OCI-M2 (cell line): Measurements from ENCODE around the gene ANKRD33.

Experiments
- DNase-seq: peaks from one replicate; lab custom pipeline; 2025; ENCODE audit not compliant: unreplicated experiment; lab: John Stamatoyannopoulos, UW

The ANKRD33 gene

DNA sequence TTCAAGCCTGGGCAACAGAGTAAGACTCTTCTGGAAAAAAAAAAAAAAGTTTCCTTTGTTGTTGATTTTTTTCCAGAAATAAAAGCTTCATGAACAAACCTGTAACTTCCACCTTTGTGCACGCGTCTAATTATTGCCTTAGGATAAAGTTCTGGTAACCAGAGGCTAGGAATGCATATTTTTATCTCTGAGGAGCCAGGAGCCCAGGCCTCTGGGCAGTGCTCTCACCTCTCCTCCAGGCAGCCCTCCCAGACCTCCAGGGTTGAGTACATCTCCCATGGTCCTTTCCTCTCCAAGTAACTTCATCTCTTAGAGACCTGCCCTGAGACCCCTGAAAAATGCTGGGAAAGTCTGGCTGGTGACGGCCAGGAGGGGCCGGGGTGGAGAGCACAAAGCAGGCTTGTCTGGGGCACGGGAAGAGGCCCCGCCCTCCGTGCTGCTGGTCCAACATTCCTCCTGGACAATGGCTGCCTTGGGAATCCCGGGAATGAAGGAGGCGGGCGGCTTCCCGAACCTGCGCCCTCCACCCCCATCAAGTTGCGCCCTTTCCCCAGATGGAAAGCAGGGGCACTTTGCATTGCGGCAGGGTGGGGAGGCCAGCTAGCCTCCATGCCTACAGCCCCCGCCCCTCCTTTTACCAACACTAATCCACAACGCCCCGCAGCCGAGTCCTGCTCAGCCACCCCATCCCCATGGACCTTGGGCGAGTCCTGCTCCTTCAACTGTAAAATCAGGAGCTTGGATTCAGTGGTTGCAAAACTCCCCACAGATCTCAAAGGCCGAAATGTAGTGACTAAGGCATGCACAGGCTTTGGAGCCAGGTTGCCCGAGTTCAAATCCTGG is 32.1 kb upstream of the ANKRD33 start:
- no peak for DNase-seq

DNA sequence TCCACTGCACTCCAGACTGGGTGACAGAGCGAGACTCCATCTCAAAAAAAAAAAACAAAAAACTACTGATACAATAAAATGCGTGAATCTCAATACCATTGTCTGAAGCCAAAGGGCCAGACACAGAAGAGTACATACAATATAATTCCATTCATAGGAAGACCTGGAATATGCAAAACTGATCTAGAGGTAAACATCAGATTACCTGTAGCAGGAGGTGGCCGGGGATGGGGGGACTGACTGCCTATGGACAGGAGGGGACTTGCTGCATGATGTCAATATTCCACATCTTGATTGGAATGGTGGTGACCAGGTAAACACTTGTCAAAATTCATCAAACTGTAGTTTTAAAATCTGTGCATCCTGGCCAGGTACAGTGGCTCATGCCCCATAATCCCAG is 26.9 kb upstream of the ANKRD33 start:
- DNase-seq: no peak

DNA sequence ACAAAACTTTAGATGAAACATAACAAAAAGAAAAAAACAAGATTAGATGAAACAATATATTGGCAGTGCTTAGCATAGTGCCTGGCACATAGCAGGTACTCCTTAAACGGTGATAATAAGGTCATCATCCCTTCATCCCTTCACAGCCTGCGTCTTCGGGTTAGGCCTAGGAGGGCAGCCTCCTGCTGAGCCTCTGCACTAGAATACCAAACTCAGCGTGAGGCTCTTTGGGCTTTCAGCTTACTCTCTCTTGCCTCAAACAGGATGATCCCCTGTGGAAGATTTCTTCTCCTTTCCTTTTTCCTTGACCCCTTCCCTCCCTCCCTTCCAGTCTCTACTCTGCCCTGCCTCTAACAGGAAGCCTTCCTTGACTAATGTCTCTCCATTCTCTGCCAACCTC is 25.0 kb upstream of the ANKRD33 start:
- no peak for DNase-seq

DNA sequence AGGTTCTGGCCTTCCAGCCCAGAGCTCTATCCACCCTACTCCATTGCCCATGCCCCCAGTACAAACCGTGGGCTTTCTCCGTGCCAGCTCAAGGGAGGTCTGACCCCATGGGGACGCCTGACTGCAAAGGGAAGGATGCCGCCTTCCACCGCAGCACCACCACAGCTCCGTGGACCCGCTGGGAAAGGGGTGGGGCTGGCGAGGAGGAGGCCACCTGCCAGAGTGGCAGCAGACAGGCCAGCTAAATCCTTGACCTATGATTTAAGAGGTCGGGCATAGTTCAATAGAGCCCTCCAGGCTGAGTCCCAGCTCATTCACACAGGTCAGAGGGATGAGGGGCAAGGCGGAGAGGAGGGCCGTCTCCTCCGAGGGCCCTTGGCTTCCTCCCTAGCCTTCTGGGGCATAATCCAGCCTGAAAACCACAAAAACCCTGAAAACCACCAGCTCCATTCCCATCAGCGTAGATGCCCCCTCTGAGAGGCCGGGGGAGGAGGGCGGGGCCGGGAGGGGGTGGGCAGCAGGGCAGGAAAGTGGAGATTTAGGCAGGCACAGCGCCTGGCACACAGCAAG is 24.5 kb upstream of the ANKRD33 start:
- no peak for DNase-seq

DNA sequence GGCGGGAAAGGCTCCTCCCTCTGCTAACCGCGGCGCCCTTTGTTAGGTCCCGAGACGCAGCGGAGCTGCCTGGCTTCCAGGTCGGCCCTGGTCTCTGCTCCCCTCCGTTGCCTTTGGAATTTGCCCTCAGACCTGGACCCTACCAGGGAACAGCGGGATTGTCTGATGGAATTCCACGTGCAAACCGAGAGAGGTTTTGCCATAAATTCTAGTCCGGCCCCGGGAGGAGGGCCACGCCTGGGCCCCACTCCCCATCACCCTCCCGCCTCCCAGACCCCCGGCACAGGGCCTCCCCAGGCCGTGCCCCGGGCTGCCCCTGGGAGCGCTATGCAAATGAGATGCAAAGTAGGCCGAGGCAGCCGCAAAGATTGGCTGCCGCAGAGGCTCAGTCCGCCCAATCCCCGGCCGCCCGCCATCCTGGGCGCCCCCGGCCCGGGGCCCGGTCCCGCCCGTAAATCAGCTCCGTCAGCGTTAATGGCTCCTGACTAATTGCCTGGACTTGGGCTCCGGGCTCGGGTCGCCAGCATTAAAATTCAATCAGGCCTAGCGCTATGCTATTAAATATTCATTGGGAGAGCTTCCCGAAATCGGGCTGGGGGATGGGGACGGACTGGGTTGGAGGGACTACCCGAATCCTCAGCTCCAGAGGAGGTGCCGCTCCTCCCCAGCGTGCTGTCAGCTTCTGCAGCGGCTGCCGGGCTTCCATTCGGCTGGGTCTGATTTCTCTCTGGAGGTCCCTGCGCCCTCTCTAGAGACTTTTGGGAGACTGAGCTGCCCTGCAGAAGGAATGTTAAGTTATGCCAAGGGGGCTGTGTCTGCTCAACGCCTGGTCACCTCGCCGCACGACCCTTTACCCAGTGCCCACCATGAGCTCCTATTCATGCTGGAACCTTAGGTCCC is 23.7 kb upstream of the ANKRD33 start:
- DNase-seq: no peak

DNA sequence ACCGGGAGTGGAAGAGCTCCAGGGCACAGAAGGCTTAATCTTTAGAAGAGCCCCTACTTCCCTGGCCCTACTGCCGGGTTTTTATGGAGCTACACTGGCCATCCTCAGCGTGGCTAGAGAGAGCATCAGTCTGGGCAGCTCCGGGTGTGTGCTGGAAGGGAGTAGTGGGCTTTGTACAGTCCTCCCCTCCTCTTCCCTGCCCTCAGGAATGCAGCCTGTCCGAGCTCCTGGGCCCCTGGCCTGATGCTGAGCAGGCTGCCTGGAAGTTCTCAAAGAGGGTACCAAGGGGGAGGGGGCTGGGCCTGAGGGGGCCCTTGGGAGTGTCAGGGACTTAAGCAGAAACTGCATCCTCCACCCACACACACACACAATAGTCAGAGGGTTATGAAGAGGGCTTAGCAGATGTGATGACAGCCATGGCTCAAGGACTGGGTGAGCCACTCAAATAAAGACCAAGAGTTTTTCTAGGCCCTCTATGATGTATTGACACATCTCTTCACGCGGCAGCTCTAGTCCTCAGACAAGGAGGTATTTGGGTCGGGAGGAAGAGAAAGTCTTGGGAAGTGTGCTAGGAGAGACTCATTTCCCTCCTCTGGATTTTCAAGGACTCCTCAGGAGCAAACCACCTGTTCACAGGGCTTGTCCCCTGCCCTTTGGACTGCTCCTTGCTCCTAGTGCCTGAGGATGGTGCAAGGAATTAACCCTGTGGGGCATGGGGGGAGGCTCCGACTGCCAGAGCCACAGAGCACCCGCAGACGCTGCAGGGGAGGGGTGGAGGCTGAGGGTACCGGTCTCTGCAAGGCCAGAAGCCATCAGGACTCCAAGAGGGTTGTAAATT is 22.9 kb upstream of the ANKRD33 start:
- no peak for DNase-seq

DNA sequence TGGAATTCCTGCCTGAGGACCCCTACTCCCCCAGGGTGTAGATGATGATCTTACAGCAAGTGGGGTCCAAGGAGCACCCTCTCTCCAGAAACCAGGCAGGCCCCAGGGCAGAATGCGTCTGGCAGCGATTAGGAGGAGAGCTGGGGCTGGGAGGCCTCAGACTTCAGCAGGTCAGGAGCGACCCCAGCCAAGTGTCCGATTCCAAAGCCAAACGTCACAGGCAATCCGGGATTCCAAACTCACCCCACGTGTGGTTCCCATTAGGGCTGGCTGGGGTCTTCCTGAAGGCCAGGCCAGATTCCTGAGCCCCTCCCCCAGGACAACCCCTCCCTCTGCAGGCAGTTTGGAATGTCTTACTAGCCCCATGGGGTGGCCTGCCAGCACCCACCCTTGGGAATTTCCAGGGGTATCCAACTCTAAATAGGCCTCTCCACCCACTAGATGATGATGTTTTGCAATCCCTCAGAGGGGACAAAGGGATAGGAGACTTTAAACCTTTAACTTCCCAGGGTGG is 22.1 kb upstream of the ANKRD33 start:
- no peak for DNase-seq

DNA sequence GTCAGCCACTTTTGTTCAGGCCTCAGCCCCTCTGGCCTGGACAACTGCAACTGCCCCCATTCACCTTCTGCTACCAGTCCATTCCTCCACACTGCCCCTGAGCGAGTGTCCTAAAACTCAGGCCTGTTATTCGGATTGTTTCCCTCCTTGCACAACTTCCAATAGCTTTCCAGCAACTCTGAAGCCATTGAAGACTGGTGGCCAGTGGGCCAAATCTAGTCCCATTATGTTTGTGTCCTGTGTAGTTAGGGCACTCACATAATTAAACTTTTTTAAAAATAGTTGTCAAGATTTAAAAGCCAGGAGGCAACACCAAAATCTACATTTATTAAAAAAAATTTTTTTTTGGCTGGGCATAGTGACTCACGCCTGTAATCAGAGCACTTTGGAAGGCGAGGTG is 21.6 kb upstream of the ANKRD33 start:
- no peak for DNase-seq

DNA sequence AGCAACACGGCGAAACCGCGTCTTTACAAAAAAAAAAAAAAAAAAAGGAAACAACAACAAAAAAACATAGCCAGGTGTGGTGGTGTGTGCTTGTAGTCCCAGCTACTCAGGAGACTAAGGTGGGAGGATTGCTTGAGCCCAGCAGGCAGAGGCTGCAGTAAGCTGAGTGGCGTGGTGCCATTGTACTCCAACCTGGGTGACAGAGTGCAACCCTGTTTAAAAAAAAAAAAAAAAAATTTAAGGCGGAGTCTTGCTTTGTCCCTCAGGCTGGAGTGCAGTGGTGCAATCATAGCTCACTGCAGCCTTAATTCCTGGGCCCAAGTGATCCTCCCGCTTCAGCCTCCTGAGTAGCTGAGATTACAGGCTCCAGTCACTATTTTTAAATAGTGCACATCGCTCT is 21.1 kb upstream of the ANKRD33 start:
- no peak for DNase-seq

DNA sequence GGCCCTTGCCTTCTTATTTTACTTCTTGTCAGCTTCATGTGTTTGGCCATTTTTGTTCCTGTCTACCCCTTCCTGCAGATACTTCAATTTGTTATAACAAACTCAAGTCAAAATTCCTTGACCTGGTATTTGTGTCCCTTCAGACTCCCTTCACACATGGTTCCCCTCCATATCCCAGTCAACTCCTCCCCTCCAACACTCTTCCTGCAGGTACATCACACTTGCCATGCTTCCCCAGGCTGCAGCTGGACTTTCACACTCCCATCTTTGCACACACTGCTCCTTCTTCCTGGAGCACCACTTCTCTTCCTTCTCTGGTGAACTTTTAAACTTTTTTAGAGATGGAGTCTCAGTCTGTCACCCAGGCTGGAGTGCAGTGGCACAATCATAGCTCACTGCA is 20.5 kb upstream of the ANKRD33 start:
- DNase-seq: no peak

DNA sequence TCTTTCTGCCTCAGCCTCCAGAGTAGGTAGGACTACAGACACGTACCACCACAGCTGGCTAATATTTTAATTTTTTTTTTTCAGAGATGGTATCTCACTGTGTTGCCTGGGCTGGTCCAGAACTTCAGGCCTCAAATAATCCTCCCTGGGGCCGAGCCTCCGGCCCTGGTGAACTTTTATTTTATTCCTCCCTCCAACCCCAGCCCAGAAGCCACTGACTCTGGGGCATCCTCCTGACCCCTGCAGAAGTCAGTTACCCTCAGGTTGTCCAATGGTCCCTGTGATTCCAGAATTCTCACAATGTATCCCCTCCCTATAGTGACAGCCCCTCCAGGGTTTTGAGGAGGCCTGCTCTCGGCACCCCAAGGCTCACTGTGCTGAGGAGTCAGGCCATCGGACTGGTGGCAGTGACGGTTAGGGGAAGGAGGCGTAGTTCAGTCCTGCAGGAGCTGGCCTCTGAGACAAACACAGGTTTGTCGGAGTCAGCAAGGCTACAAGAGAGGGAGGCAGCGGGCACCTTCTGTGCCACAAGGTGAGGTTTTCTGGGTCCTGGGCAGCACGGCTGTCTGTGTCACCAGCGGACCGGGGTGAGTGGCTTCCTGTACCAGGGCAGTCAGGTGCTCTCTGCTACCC is 20.0 kb upstream of the ANKRD33 start:
- DNase-seq: no peak

DNA sequence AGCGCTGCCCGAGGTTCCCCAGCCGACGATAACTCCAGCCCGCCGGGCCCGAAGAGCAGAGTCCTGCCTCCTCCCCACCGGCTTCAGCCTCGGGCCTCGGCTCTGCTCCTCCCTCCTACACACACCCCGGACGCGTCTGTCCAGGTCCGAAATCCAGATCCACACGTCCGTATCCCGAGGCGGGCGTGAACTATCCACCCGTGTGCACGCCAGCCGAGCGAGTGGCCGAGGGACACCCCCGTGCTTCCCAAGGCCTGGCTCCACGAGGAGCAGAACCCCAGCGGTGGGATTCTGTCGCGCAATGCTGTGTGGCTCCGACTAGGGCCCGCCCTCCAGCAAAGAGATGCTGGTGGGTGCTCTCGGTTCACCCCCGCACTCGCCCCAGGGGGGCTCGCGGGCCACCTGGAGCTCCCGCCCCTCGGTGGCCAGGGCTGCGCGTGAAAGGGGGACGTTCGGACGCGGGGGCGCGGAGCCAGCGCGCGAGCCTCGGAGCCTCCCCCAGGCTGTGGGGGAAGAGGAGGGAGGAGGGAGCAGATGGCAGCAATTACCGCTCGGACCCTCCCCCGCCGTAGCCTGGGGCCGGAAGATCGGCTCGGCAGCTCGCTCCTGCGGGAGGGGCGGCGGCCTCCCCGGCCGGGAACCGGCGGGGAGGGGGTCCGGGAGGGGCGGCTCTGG is 18.9 kb upstream of the ANKRD33 start:
- DNase-seq: no peak

DNA sequence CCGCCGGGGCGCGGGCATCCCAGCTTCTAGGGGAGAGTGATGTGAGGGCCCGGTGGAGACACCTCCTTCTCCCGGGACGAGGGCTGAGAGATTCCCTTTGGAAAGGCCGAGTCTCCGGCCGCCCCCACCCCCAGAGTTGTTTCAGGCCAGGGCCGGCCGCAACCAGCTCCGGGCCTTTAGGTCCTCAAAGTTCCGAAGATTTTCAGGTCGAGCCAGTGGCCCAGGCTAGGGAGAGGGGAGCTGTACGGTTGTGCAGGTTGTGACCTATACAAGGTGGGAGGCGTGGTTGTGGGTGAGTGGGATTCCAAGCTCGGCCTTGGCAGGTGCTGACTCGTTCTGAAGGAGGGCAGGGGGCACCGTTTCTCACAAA is 18.4 kb upstream of the ANKRD33 start:
- DNase-seq: no peak

DNA sequence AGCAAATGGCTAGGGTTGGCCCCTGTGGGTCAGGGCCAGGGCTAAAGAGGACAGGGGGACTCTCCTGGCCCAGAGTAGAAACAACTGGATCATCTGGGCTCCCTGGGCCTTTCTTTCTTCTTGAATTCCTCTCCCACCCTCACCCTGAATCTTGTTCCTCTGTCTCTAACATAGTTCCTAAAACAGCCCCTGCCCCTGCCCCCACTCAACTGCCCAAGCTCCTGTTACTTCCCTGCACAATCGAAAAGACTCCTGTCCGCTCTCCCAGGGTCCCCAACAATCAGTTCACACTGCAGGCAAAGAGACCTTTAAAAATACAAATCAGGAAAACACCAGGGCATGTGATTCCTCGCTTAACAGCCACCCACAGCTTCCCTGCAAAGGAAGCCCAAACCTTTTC is 18.0 kb upstream of the ANKRD33 start:
- DNase-seq: no peak

DNA sequence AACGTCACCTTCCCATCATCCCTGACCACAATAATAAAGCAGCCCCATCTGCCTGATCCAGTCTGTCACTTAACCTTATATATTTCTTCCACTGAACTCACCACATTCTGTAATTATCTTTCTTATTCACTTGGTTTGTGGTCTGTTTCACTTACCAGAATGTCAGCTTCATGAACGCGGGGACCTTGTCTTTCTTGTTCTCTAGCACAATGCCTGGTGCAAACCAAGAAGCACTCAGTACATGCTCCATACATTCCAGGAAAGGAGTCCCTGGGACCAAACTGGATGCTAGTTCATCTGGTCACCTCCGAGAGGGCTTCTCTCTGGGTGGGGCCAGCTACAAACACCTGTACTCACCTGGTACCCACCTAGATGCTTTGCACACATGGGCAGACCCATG is 17.4 kb upstream of the ANKRD33 start:
- DNase-seq: no peak

DNA sequence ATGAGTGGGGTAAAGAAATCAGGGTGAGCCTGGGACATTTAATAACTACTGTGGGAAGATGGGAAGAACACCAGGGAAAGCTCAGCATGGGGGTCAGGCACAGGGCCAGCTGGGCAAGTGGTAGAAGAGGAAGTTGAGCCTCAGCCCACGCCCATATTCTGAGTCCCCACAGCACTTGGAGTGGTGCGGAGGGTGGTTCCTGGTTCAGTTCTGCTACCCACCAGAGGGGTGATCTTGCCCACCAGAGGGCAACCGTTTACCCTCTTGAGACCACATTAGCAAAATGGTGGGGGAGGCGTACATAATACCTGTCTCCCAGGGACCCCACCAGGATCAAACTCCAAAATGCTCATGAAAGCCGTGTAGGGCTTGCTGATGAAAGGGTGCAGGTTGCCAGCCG is 16.8 kb upstream of the ANKRD33 start:
- no peak for DNase-seq

DNA sequence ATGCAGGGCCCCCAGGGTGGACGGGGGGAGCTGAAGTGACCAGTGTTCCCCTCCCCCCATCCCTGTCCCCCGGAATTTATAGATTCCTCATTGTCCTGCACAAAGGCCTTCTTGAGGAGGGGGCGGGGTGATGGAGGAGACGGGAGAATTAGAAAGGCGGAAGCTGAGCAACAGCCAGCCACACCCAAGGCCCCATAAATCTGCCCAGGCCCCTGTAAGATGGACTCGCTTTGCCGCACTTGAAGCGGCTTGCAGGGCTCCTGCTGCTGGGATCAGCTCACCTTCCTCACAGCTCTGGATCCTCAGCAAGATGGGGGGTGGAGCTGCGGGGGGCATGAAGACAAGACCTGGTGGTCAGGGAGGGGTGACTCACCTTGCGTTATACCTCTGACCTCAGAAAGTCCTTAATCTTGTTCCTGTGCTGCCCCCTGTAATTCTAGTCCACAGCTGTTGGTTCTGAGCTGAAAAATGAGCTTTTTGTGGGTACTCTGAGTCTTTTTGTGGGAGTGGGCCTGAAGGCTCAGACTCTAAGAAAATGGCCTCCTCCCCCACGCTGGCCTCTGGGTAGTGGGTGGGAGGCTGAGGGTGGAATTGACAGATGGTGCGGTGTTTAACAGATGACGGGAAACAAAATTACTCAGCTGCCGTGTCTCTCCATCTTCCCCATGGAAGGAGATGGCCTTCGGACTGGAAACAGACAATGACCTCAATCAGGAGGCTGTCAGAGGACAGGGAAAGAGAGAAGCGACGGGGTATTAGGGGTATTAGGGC is 15.8 kb upstream of the ANKRD33 start:
- DNase-seq: no peak

DNA sequence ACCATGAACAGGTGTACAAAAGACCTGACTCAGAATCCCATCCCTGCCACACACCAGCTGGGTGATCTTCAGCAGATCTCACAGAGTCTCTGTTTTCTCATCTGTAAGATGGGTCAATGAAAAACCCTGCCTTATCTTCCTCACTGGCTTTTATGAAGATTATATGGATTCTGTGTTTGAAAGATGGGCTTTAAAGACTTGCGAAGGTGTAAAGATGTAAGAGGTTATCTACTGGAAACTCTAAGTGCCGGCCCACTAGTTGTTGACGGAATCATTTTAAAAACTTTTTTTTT is 15.3 kb upstream of the ANKRD33 start:
- no peak for DNase-seq

DNA sequence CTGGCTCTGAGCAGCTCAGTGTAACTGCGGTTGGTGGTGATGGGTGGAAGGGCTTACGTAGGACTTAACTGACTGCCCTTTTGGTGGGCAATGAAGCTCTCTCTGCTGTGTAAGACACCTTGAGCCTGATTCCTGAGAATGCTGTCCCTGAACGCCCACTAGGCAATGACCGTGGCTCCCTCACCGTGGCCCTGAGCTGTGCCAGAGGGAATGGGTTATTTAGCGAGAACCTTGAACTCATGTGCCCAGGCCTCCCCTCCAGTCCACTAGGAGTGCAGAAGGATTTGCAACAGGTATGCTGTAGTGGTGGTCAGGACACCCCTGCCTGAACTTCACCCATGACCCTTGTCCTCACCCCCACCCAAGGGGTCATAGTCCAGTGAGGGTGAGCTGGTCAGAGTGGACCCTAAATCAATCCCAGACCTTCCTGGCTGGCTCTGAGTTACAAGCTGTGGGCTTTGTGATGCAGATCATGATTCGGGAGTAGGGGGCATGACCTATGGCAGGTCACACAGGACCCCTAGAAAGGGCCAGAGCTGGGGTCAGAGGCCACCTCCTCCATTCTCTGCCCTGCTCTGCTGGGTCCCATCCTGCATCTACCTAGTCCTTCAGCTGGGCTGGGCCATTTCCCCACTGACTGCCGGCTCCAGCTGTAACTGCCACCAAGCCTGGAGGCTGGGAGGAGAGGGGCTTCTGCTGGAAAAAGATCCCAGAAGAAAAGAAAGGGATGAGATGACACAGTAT is 14.5 kb upstream of the ANKRD33 start:
- no peak for DNase-seq
